Omental fat pad (tissue), 4 donors: ENCODE measurements around the gene PTPRK. TPM values are rescaled to one million over a fixed set of nuclear protein-coding genes. Genes with fewer than 3 reads are reported as not detected.

Source experiments
- ATAC-seq: fragments of 150-250 bp; one replicate; pipeline ENCODE4 v1.9.1; 2016; ENCODE audit warnings: mild to moderate bottlenecking, moderate library complexity; ENCODE audit not compliant: low FRiP score
- DNase-seq: peaks from one replicate; pipeline ENCODE4 v3.0.0-alpha.2; 2019; ENCODE audit warnings: low spot score
- CTCF ChIP-seq, 3 donors: fragments of 450-650 bp; IDR thresholded peaks; one replicate each; pipeline ENCODE4 v1.5.1; 2016 to 2017; ENCODE audit warnings: antibody characterized with exemption in 3 of 3, mild to moderate bottlenecking in 3 of 3, moderate library complexity in 2 of 3
- total RNA-seq, 4 donors: library from RNA; depleted of rRNA; stranded (reverse); fragments of >200 nt; gene quantifications; one replicate each; pipeline ENCODE4 v1.1.0, GENCODE V29; 2016

PTPRK gene
- total RNA-seq, 4 donors from 2014 or later: 16.2 to 32.6 (median 20.9) TPM

DNA sequence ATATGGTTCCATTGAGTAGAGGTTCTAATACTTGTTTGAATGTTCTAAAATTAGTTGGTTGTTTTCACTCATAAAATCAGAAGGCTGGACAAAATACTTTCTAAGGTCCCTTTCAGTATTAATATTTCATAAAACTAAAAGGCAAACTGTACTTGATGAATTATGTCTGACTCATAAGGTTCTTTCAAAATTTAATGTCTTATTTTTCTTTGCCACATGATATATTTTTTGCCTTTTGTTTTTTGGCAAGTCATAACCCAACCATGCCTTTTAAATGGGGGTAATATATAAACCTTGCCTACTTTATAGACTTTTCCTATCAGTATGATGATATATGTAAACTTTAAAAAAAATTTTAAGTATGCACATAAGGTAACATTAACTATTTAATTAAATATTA is 244.7 kb downstream of the PTPRK start:
- DNase-seq (no peak), ATAC-seq (no peak)
- no peak for TF ChIP-seq CTCF (IDR thresholded peaks at IDR 0.05)

DNA sequence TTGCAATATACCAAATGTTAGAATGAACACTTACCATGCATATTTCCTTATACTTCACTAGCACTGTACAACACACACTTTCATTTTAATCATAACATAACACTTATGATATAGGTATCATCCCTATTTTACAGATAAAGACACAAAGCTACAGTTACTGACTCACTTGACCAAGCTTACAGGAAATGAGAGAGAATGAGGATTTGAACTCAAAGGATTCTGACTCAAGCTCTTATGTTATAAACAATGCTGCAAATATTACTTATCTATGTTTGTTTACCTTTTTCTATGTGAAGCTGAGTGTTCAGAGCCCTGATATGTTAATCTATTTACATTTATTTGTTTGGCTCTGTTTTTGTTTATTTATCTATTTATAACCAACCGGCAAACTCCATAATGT is 245.4 kb downstream of the PTPRK start:
- TF ChIP-seq CTCF (IDR thresholded peaks at IDR 0.05): no peak
- ATAC-seq (no peak), DNase-seq (no peak)

- TF ChIP-seq CTCF (IDR thresholded peaks at IDR 0.05): no peak
- DNase-seq (no peak), ATAC-seq (no peak)
These were observed 248.9 kb downstream of the PTPRK start for GRCh38 chr6:128271527-128271926.

GRCh38 chr6:128271011-128271410 is 249.4 kb downstream of the PTPRK start:
- no peak for ATAC-seq
- DNase-seq: no peak

DNA sequence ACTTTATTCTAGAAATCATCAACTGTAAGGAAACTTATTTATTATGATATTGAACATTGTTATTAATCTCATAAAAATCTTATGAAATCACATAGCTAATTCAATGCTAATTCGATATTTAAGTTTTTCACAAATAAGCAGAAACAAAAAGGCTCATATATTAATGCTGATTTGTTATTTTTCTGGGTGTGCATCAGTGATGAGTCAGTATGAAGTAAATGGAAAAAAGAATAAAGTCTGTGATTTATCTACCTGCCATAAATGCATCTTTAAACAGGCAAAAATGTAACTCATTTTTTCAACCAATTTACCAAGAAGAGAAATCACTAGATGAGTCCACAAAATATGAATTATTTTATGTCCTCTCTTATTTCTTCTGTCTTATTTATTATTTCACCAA is 253.5 kb downstream of the PTPRK start:
- TF ChIP-seq CTCF (IDR thresholded peaks at IDR 0.05): no peak
- no peak for DNase-seq
- ATAC-seq: no peak

More at GRCh38 chr6:128271011-128271410, 249.4 kb downstream of the PTPRK start:
- no peak for TF ChIP-seq CTCF (IDR thresholded peaks at IDR 0.05)

- no peak for TF ChIP-seq CTCF (IDR thresholded peaks at IDR 0.05)
- no peak for DNase-seq
- ATAC-seq: no peak
These were observed 254.7 kb downstream of the PTPRK start for GRCh38 chr6:128265706-128266105.

- no peak for DNase-seq
These were observed 260.4 kb downstream of the PTPRK start for GRCh38 chr6:128259730-128260685.

More at GRCh38 chr6:128259730-128260685, 260.4 kb downstream of the PTPRK start:
- no peak for TF ChIP-seq CTCF (IDR thresholded peaks at IDR 0.05)
- no peak for ATAC-seq
